ENCODE measurements around the gene STAT5A.

Gene STAT5A

DNA sequence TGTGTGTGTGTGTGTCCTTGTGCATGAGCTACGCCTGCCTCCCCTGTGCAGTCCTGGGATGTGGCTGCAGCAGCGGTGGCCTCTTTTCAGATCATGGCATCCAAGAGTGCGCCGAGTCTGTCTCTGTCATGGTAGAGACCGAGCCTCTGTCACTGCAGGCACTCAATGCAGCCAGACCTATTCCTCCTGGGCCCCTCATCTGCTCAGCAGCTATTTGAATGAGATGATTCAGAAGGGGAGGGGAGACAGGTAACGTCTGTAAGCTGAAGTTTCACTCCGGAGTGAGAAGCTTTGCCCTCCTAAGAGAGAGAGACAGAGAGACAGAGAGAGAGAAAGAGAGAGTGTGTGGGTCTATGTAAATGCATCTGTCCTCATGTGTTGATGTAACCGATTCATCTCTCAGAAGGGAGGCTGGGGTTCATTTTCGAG is 22.5 kb downstream of the STAT5A start:
- no peak for DNase-seq (ENCODE audit: insufficient read length, low spot score)
- TF ChIP-seq, protein P1, sequence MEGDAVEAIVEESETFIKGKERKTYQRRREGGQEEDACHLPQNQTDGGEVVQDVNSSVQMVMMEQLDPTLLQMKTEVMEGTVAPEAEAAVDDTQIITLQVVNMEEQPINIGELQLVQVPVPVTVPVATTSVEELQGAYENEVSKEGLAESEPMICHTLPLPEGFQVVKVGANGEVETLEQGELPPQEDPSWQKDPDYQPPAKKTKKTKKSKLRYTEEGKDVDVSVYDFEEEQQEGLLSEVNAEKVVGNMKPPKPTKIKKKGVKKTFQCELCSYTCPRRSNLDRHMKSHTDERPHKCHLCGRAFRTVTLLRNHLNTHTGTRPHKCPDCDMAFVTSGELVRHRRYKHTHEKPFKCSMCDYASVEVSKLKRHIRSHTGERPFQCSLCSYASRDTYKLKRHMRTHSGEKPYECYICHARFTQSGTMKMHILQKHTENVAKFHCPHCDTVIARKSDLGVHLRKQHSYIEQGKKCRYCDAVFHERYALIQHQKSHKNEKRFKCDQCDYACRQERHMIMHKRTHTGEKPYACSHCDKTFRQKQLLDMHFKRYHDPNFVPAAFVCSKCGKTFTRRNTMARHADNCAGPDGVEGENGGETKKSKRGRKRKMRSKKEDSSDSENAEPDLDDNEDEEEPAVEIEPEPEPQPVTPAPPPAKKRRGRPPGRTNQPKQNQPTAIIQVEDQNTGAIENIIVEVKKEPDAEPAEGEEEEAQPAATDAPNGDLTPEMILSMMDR (IDR thresholded peaks at IDR 0.05; ENCODE audit: insufficient read depth, missing control alignments), result no peak
- FAIRE-seq, result no peak

DNA sequence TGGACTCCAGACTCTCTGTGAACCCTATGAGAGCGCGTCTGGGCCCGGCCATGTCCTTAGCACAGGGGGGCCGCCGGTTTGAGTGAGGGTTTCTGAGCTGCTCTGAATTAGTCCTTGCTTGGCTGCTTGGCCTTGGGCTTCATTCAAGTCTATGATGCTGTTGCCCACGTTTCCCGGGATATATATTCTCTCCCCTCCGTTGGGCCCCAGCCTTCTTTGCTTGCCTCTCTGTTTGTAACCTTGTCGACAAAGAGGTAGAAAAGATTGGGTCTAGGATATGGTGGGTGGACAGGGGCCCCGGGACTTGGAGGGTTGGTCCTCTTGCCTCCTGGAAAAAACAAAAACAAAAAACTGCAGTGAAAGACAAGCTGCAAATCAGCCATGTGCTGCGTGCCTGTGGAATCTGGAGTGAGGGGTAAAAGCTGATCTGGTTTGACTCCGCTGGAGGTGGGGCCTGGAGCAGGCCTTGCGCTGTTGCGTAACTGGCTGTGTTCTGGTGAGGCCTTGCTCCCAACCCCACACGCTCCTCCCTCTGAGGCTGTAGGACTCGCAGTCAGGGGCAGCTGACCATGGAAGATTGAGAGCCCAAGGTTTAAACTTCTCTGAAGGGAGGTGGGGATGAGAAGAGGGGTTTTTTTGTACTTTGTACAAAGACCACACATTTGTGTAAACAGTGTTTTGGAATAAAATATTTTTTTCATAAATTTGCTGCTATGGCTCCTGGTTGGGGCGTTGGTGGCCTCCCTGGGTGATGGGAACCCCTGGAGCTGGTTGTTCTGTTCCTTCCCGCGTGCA is 23.1 kb downstream of the STAT5A start:
- TF ChIP-seq, protein P1 (IDR thresholded peaks at IDR 0.05; ENCODE audit: insufficient read depth, missing control alignments), result no peak
- FAIRE-seq (no peak), DNase-seq (ENCODE audit: insufficient read length, low spot score) (no peak)

GRCh38 chr17:42312035-42312284 is 23.7 kb downstream of the STAT5A start:
- DNase-seq (ENCODE audit: insufficient read length, low spot score) (no peak), FAIRE-seq (no peak)
- TF ChIP-seq, protein P1 (IDR thresholded peaks at IDR 0.05; ENCODE audit: insufficient read depth, missing control alignments), result no peak

GRCh38 chr17:42312285-42313130 is 24.2 kb downstream of the STAT5A start:
- DNase-seq (ENCODE audit: insufficient read length, low spot score) (peak; percentile 77), FAIRE-seq (no peak)
- TF ChIP-seq, protein P1 (IDR thresholded peaks at IDR 0.05; ENCODE audit: insufficient read depth, missing control alignments), result peak; percentile 84

GRCh38 chr17:42313389-42313772 is 25.1 kb downstream of the STAT5A start:
- TF ChIP-seq, protein P1 (IDR thresholded peaks at IDR 0.05; ENCODE audit: insufficient read depth, missing control alignments), result no peak
- FAIRE-seq (no peak), DNase-seq (ENCODE audit: insufficient read length, low spot score) (no peak)

DNA sequence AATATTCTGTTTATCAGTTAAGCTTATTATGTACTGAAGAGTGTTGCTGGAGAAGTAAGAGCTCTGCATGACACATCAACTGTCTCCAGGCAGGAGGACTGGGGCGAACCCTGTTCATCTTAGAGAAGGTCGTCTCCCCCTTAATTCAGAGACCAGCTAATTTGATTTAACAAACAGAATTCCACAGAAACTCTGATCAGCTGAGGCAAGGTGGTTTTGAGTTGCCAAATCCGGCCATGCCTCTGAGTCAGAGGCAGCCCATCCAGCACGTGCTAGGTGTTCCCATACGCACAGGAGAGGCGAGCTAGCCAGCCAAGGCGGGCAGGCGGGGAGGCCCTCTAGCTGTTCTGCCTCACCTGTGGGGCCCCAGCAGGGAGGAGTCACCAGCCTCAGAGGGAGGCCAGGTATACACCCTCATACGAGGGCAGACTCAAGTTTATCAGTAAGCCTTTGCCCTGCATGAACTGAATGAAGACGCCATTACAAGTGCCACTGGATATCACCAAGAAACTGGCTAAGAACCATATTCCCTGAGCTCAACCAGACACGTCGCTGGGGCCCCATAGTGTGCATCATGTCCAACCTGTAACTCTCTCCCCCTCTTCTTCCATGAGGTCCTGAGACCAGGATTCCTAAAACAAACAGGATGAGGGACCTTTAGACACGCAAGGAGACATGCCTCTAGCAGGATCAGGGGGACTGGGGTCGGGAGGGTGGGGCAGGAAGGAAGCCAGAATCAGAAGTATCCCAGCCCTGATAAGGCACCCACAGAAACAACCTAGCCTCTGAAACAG is 25.7 kb downstream of the STAT5A start:
- no peak for FAIRE-seq
- no peak for DNase-seq (ENCODE audit: insufficient read length, low spot score)
- TF ChIP-seq, protein P1 (IDR thresholded peaks at IDR 0.05; ENCODE audit: insufficient read depth, missing control alignments), result no peak
